ENCODE data around the gene EPHA4.

The EPHA4 gene

GRCh38 chr2:221437056-221437455 lies 135.0 kb downstream of the EPHA4 start:
- peak in 1 of 14 donors; percentile 20 for DNase-seq

DNA sequence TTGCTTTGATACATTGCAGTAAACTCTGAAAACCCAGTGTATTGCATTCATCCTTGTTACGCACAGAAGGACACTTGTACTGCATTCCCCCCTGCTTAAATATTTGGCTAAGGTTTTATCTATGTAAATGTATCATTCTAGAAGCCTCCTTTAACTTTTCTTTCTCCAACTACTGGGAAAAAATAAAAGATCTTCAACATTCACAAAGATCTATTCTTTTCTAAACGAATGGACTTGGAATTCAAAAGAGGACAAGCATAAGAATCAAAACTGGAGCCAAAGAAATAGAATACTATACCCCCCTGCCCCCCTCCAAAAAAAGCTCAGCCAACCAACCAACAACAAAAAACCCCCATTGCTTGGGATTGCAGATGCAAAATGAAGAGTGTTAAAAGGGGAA lies 136.9 kb downstream of the EPHA4 start:
- no peak for DNase-seq

DNA sequence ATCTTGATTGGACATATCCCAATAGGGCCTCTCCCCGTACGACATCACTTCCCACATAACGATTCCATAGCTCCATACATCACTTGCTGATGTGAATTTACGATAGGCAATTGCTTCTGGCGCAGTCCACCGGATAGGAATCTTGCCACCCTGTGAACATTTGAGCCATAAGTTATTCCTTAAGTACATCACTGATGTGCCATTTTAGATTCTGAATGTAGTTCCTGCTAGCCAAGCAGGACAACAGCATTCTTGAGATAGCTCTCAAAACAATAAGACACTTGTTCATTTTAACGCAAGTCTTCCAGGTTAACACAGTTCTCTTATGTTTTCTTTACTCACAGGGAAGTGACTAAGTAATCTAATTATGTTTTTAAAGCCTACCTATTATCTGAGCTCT lies 138.0 kb downstream of the EPHA4 start:
- no peak for DNase-seq

DNA sequence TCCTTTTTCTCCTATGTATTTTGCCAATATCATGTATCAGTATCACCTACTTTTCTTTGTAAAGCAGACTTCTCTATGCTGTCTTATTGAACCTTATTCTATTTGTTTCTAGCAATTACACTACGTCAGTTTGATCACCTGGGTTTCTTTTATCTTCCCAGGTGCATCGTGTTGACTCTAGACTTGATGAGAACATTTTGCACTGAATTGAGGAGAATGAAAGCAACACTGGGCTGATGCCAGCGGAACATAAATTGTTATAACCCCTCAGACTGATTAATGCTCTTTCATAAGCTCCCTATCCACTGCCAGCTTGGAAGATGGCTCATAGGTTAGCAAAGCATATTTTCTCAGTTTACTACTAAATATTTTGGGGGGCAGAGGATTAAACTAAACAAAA lies 140.6 kb downstream of the EPHA4 start:
- no peak for DNase-seq

- peak in 7 of 14 donors; percentile 2 to 74 (median 5) for DNase-seq
These were observed 142.2 kb downstream of the EPHA4 start for GRCh38 chr2:221429741-221430491.

GRCh38 chr2:221428896-221429295 lies 143.2 kb downstream of the EPHA4 start:
- DNase-seq, result no peak

GRCh38 chr2:221426929-221427328 lies 145.2 kb downstream of the EPHA4 start:
- DNase-seq, result peak in 7 of 14 donors; percentile 2 to 47 (median 23)

DNA sequence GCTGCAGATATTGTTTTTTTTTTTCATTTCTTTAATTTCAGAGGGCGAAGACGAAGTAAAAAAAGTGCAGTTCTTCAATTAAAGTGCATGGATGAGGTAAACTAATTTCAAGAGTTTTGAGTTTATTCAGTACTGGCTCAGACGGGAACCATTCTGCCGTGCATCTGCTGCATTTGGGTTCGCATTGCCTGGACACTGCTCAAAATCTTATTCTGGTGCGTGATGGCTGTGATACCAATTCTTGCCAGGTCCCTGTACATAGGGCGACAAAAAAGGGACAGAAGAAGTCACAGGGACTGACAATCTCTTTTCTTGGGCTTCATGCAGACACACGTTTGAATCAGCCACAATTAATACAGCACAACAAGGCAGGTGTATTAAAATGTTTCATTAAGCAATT lies 146.2 kb downstream of the EPHA4 start:
- DNase-seq, result peak in 1 of 14 donors; percentile 13

- DNase-seq, result no peak
These were observed 146.8 kb downstream of the EPHA4 start for GRCh38 chr2:221425353-221425752.

DNA sequence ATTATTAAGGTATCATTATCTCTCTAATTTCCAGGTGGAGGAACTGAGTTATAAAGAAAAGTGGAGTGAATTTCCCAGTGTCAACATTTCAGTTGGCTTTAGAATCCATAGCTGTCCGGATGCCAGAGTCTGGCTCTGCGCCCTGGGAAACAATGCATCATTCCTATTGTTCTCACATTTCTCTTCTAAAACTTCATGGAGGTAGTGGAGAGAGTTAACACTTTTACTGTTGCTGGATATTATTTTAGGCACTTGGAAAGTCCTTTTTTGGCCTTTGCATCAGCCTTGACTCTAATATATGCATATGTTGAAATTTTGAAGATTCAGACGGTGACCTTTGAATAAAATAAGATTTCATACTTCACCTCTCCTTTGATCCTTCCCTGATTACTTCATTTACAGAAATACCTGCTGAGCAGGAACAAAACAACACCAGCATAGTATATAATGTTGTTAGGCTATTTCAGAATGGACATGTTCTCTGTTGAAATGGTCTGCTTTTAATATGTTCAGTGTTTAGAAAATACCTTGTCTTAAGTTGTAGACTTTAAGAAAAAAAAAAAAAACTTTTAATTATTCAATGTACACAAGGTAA lies 148.8 kb downstream of the EPHA4 start:
- DNase-seq, result no peak

- DNase-seq, result no peak
These were observed 149.4 kb downstream of the EPHA4 start for GRCh38 chr2:221422516-221423209.

- DNase-seq, result no peak
These were observed 151.9 kb downstream of the EPHA4 start for GRCh38 chr2:221420245-221420644.

DNA sequence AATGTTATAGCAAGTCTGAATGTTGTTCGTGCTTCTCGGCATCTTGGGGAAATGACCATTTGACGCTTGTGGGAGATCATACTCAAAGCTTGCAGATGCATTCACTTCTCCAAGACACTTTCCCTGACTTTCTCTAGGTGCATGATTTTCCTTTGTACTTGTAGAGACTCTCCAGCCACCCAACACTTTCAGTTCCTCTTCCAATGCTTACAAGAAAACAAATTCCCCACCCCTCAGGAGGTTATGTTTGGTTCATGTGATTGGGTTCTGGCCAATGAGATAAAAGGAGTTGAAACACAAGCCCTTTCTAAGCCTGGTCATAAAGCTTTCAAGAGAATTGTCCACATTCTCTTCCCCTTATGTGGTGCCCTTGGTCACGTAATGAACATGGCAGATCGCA lies 156.3 kb downstream of the EPHA4 start:
- no peak for DNase-seq

GRCh38 chr2:221412978-221413377 lies 159.1 kb downstream of the EPHA4 start:
- DNase-seq, result no peak

- DNase-seq, result no peak
These were observed 161.6 kb downstream of the EPHA4 start for GRCh38 chr2:221410487-221410886.

GRCh38 chr2:221407765-221408164 lies 164.3 kb downstream of the EPHA4 start:
- DNase-seq, result no peak

GRCh38 chr2:221405521-221405920 lies 166.6 kb downstream of the EPHA4 start:
- DNase-seq, result no peak

- no peak for DNase-seq
These were observed 170.0 kb downstream of the EPHA4 start for GRCh38 chr2:221402072-221402471.

GRCh38 chr2:221400411-221400810 lies 171.7 kb downstream of the EPHA4 start:
- no peak for DNase-seq

DNA sequence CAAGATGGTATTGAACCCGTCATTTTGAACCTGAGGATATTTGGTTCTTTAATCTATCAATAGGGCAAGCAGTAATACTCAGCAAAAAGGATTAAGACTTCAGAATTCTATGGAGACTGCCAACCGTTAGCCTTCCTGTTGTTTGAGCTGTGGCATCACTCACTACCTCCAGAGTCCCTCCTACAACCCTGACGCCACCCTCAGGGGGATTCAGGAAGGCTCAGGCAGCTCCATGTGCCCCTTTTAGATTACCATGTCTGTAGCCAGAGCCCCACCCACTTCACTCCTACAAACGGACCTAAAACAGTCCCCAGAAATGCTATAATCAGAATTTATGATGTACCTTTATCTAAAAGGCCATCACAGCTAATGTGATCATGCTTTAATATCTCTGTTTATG lies 172.9 kb downstream of the EPHA4 start:
- no peak for DNase-seq

DNA sequence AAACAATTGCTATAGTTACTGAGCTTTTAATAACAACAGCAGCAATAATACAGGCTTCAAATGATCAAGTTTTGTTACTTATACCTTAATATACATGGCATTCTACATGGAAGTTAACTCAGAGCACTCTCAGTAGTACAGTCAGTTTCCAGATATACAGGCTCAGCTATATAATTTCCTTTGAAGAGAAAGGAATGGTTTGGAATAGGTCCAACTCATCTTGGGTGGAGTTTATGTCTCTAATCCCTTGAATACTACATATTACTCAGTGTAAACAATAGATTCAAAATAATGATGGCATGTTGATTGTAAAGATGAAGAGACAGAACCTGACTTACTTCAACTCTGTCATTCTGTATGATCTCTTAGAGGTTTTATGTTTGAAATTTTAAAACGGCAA lies 174.9 kb downstream of the EPHA4 start:
- DNase-seq, result no peak

DNA sequence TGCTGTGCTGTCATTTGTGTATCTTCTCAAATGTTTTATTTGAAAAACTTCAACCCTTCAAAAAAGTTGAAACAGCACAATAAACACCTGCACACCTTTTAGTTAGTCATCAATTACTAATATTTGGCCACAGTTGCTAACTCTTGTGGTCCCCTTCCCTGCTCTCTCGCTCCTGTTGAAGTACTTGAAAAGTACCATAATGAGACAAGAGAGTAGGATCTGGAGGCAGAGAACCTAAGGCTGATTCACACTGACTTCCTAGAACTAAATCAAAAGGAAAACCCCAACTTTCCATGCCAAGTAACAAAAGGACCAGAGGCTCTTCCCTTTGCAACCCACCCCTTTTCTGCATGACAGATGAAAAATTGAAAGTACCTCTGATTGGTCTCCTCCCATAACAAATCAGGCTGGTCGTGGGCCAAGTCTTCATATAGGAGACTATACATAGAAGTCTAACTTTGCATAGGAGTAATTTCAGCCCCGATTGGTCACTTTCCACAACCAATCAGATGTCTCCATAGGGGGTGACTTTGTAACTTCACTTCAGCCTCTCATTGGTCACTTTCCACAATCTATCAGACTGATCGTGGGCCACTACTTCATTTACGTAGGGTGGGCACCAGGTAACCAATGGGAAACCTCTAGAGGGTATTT lies 179.7 kb downstream of the EPHA4 start:
- no peak for DNase-seq

DNA sequence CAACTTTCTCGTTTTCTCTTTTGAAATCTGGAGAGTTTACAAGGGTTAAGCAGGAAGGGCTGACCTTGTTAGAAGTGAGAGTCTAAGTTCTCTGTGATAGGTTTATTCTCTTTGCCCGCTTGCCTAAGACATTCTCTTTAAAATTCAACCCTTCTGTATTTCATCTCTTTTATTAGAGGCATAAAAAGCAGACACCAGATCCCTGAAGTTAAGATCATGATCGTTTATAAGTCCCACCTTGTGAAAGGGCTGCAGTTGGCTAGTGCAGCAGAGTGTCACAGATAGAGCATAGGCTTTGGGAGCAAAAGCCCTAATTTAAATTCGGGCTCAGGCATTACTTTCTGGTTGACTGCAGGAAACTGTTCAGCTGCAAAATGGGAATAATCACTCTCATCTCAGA lies 181.2 kb downstream of the EPHA4 start:
- DNase-seq, result no peak
